GM21515 (cell line): ENCODE results near the gene TBC1D19.
"Not testable (repeated sequence)": the region's sequence is repeated elsewhere in the genome, so short reads cannot be mapped to it uniquely, and the experiment has no call there.

Source experiments
- ATAC-seq: cut with Tn5 transposase; IDR thresholded peaks from one replicate; pipeline ENCODE4 v1.9.1; 2021; ENCODE audit not compliant: unreplicated experiment

Gene TBC1D19

GRCh38 chr4:26583865-26584652, at the start of gene TBC1D19:
Gene TBC1D19 (plus strand): TSS chr4:26584084. CDS start chr4:26584194, 110 bp downstream.
- ATAC-seq: peak; percentile 100

GRCh38 chr4:26542991-26543390, 40.9 kb upstream of the TBC1D19 start:
- ATAC-seq: no peak

GRCh38 chr4:26544421-26544820, 39.5 kb upstream of the TBC1D19 start:
- no peak for ATAC-seq

- not testable (repeated sequence) for ATAC-seq
Observed at GRCh38 chr4:26548379-26548778, 35.5 kb upstream of the TBC1D19 start.

GRCh38 chr4:26557164-26557563, 26.7 kb upstream of the TBC1D19 start:
- ATAC-seq: no peak

- no peak for ATAC-seq
Observed at GRCh38 chr4:26558166-26558895, 25.6 kb upstream of the TBC1D19 start.

- ATAC-seq: no peak
Observed at GRCh38 chr4:26566133-26566532, 17.8 kb upstream of the TBC1D19 start.

GRCh38 chr4:26568446-26568994, 15.4 kb upstream of the TBC1D19 start:
- no peak for ATAC-seq

GRCh38 chr4:26570596-26570995, 13.3 kb upstream of the TBC1D19 start:
- ATAC-seq: no peak

- no peak for ATAC-seq
Observed at GRCh38 chr4:26573389-26573794, 10.5 kb upstream of the TBC1D19 start.

- no peak for ATAC-seq
Observed at GRCh38 chr4:26574563-26574962, 9.3 kb upstream of the TBC1D19 start.

GRCh38 chr4:26576231-26576739, 7.6 kb upstream of the TBC1D19 start:
- no peak for ATAC-seq

GRCh38 chr4:26577066-26577465, 6.8 kb upstream of the TBC1D19 start:
- no peak for ATAC-seq

GRCh38 chr4:26579169-26579568, 4.7 kb upstream of the TBC1D19 start:
- ATAC-seq: no peak

- not testable (repeated sequence) for ATAC-seq
Observed at GRCh38 chr4:26581341-26581740, 2.5 kb upstream of the TBC1D19 start.

- ATAC-seq: peak; percentile 52
Observed at GRCh38 chr4:26583538-26583864, 383 bp upstream of the TBC1D19 start.

GRCh38 chr4:26584725-26585124, 841 bp downstream of the TBC1D19 start:
- no peak for ATAC-seq

- no peak for ATAC-seq
Observed at GRCh38 chr4:26589705-26590104, 5.8 kb downstream of the TBC1D19 start.

GRCh38 chr4:26590639-26591038, 6.8 kb downstream of the TBC1D19 start:
- no peak for ATAC-seq

- not testable (repeated sequence) for ATAC-seq
Observed at GRCh38 chr4:26593557-26593956, 9.7 kb downstream of the TBC1D19 start.

GRCh38 chr4:26594371-26594770, 10.5 kb downstream of the TBC1D19 start:
- ATAC-seq: no peak

GRCh38 chr4:26594778-26595177, 10.9 kb downstream of the TBC1D19 start:
- no peak for ATAC-seq
